ENCODE data around the gene SLC30A3.

SLC30A3 gene

GRCh38 chr2:27225526-27225925 is 37.3 kb downstream of the SLC30A3 start:
- no peak for TF ChIP-seq CTCF (IDR thresholded peaks at IDR 0.05)

GRCh38 chr2:27223416-27223815 is 39.4 kb downstream of the SLC30A3 start:
- TF ChIP-seq CTCF (IDR thresholded peaks at IDR 0.05) = no peak

DNA sequence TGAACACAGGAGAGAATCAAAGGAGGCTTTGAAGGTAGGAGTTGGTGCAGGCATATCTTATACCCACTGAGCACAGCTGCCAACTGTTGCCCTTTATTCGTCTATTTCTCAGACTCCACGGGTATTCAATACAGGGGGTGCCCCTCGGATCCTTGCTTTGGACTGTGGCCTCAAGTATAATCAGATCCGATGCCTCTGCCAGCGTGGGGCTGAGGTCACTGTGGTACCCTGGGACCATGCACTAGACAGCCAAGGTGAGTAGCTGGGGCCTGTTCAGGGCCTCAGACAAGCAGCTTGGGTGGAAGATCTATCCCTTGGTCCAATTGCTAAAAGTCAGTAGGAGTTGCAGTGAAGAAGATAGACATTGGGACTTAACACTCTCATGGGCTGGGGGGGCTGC is 40.4 kb downstream of the SLC30A3 start:
- TF ChIP-seq CTCF (IDR thresholded peaks at IDR 0.05) = no peak

GRCh38 chr2:27221166-27221565 is 41.7 kb downstream of the SLC30A3 start:
- no peak for TF ChIP-seq CTCF (IDR thresholded peaks at IDR 0.05)

GRCh38 chr2:27220091-27220490 is 42.8 kb downstream of the SLC30A3 start:
- TF ChIP-seq CTCF (IDR thresholded peaks at IDR 0.05) = no peak

GRCh38 chr2:27219091-27219490 is 43.8 kb downstream of the SLC30A3 start:
- TF ChIP-seq CTCF (IDR thresholded peaks at IDR 0.05) = no peak

GRCh38 chr2:27218614-27219013 is 44.2 kb downstream of the SLC30A3 start:
- TF ChIP-seq CTCF (IDR thresholded peaks at IDR 0.05) = no peak

All from LNCAP (cell line).